Astrocyte (in vitro differentiated cells and primary cell): Measurements from ENCODE around the gene NRG3.

Experiments
- EZH2 ChIP-seq: IDR thresholded peaks from 2 replicates; pipeline ENCODE4 v1.6.1; 2012; ENCODE audit warnings: mild to moderate bottlenecking, low read length, inconsistent platforms; ENCODE audit not compliant: insufficient read depth
- TF ChIP-seq, protein P1 (sequence below): IDR thresholded peaks from 2 replicates; pipeline ENCODE4 v1.5.1; 2011; ENCODE audit warnings: low read depth, mild to moderate bottlenecking, inconsistent platforms, low read length, moderate library complexity; ENCODE audit not compliant: insufficient read depth

GRCh38 chr10:82721831-82722230 is 846.8 kb downstream of the NRG3 start:
- TF ChIP-seq, protein P1, sequence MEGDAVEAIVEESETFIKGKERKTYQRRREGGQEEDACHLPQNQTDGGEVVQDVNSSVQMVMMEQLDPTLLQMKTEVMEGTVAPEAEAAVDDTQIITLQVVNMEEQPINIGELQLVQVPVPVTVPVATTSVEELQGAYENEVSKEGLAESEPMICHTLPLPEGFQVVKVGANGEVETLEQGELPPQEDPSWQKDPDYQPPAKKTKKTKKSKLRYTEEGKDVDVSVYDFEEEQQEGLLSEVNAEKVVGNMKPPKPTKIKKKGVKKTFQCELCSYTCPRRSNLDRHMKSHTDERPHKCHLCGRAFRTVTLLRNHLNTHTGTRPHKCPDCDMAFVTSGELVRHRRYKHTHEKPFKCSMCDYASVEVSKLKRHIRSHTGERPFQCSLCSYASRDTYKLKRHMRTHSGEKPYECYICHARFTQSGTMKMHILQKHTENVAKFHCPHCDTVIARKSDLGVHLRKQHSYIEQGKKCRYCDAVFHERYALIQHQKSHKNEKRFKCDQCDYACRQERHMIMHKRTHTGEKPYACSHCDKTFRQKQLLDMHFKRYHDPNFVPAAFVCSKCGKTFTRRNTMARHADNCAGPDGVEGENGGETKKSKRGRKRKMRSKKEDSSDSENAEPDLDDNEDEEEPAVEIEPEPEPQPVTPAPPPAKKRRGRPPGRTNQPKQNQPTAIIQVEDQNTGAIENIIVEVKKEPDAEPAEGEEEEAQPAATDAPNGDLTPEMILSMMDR, result no peak
- TF ChIP-seq EZH2, result no peak
